GM18505 (cell line): Measurements from ENCODE around the gene LZTS2.
"Not testable (repeated sequence)": the region's sequence is repeated elsewhere in the genome, so short reads cannot be mapped to it uniquely, and the experiment has no call there.

Source experiments
- ATAC-seq: cut with Tn5 transposase; IDR thresholded peaks from one replicate; pipeline ENCODE4 v1.9.1; 2021; ENCODE audit not compliant: unreplicated experiment
- POLR2A ChIP-seq: IDR thresholded peaks from 4 replicates; pipeline ENCODE4 v1.6.1; 2011; ENCODE audit warnings: borderline replicate concordance; ENCODE audit not compliant: insufficient read depth, insufficient read length; ENCODE audit errors: extremely low read depth

The LZTS2 gene

GRCh38 chr10:100972115-100972903 lies 27.3 kb upstream of the LZTS2 start:
- ATAC-seq, result no peak
- no peak for TF ChIP-seq POLR2A

GRCh38 chr10:100972904-100973535 lies 26.6 kb upstream of the LZTS2 start:
- TF ChIP-seq POLR2A, result no peak
- no peak for ATAC-seq

- not testable (repeated sequence) for ATAC-seq
Measured at GRCh38 chr10:100975397-100975796, 24.2 kb upstream of the LZTS2 start.

GRCh38 chr10:100976906-100977305 lies 22.7 kb upstream of the LZTS2 start:
- no peak for ATAC-seq
- TF ChIP-seq POLR2A, result no peak

GRCh38 chr10:100977436-100977835 lies 22.2 kb upstream of the LZTS2 start:
- no peak for ATAC-seq

GRCh38 chr10:100978121-100978900 lies 21.3 kb upstream of the LZTS2 start:
- no peak for ATAC-seq
- no peak for TF ChIP-seq POLR2A

More at GRCh38 chr10:100977436-100977835, 22.2 kb upstream of the LZTS2 start:
- TF ChIP-seq POLR2A, result no peak

GRCh38 chr10:100978901-100979195 lies 20.8 kb upstream of the LZTS2 start:
- no peak for ATAC-seq
- TF ChIP-seq POLR2A, result no peak

GRCh38 chr10:100979791-100980272 lies 19.8 kb upstream of the LZTS2 start:
- ATAC-seq, result no peak
- TF ChIP-seq POLR2A, result no peak

- no peak for TF ChIP-seq POLR2A
Measured at GRCh38 chr10:100980311-100980710, 19.3 kb upstream of the LZTS2 start.

GRCh38 chr10:100980711-100981110 lies 18.9 kb upstream of the LZTS2 start:
- no peak for TF ChIP-seq POLR2A
- no peak for ATAC-seq

More at GRCh38 chr10:100980311-100980710, 19.3 kb upstream of the LZTS2 start:
- ATAC-seq, result no peak

GRCh38 chr10:100981178-100981772 lies 18.3 kb upstream of the LZTS2 start:
- ATAC-seq, result no peak
- no peak for TF ChIP-seq POLR2A

- ATAC-seq, result no peak
- no peak for TF ChIP-seq POLR2A
Measured at GRCh38 chr10:100982916-100983830, 16.4 kb upstream of the LZTS2 start.

GRCh38 chr10:100983868-100984671 lies 15.5 kb upstream of the LZTS2 start:
- no peak for ATAC-seq
- TF ChIP-seq POLR2A, result no peak
